ENCODE results near the gene IGFBP3.

IGFBP3 gene

DNA sequence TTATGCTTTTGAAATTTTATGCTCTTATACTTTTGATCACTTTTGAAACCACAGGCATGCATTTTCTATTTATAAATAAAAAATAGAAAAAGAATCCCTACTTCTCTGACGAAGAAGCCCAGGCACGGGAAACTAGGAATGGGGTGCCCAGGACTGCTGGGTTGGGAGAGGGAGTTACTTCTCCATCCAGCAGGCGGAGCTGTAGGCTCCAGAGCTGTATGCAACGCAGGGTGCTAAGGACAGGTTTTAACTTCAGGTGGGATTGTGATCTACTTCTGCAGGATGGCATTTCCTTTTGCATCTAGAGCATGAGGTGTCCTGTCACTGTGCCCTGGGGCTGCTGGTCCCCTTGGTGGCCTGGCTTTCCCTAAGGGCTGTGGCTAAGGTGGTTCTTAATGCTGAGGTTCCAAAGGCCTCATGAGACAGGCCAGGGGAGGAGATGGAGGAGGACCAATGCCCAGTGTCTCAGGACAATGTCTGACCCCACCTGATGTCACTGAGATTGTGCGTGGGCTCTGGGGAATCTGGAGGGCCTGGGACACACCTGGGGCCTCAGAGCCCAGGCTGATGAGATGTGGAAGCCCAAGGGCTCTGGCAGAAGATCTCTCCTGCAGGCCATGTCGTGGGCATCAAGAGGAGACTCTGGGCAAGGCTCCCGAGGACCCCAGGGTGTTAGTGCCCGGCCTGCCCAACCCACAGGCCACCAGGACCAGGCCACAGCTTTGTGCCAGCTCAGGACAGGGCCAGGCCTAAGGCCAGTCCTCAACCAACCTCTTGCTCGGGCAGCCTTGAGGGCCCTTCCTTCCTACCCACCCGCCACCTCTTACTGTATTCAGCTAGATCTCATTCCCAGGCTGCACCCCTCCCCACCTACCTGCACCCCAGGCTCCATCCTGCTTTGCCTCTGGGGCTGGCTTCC lies 48.7 kb downstream of the IGFBP3 start:
- Histone ChIP-seq H3K4me1 (ENCODE audit: insufficient read depth, low read length) (no peaks in the 10 kb centered on the region), H3K9me3 (ENCODE audit: low read length) (no peaks in the 10 kb centered on the region), H3K4me3 (ENCODE audit: low read length) (no peak overlapping the region), H3K27me3 (ENCODE audit: insufficient read depth, low read length) (no peaks in the 10 kb centered on the region), H3K36me3 (ENCODE audit: insufficient read depth, low read length) (no peaks in the 10 kb centered on the region), H2AFZ (ENCODE audit: low read depth, low read length) (no peak overlapping the region)

DNA sequence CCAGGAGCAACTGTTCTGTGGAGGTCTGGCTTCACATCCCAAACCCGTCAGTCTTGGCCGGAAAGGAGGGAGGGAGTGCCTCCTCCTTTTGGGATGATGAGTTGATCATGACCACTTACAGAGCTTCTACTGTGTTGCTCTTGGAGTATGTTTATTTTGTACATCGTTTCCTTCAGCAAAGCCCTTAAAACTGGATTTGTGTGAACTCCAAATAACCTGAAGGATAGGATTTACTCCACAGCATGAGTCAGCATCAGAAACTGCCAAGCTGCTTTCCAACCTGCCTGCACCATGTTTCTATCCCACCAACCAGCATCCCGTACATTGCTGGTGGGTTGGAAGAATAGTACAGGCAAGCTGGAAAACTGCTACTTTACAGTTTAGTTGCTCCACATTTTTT lies 51.6 kb downstream of the IGFBP3 start:
- no peak overlapping the region for H2AFZ ChIP-seq (ENCODE audit: low read depth, low read length)
- H3K27me3 ChIP-seq (ENCODE audit: insufficient read depth, low read length), result no peaks in the 10 kb centered on the region
- no peaks in the 10 kb centered on the region for H3K4me1 ChIP-seq (ENCODE audit: insufficient read depth, low read length)
- no peaks in the 10 kb centered on the region for H3K9me3 ChIP-seq (ENCODE audit: low read length)
- H3K4me3 ChIP-seq (ENCODE audit: low read length), result no peak overlapping the region
- no peaks in the 10 kb centered on the region for H3K36me3 ChIP-seq (ENCODE audit: insufficient read depth, low read length)

DNA sequence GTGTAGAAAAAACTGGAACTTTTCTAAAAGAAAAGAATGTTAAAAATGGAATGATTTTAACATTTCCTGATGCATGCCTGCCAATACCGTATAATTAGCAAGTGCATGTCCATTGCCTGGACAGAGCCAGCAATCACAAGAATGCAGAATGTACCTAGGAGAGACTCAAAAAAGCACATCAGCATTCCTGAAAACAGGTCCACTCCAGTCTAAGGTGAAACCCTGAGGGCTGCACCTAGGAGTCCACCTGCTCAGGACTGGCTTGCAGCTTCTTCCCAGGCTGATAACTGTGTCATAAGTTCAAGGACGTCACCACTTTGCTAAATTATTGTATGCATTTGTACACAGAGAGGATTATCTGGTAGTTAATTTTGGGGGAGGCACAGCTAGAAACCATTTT lies 53.6 kb downstream of the IGFBP3 start:
- no peaks in the 10 kb centered on the region for H3K9me3 ChIP-seq (ENCODE audit: low read length)
- H2AFZ ChIP-seq (ENCODE audit: low read depth, low read length), result no peak overlapping the region
- H3K27me3 ChIP-seq (ENCODE audit: insufficient read depth, low read length), result no peaks in the 10 kb centered on the region
- no peak overlapping the region for H3K4me3 ChIP-seq (ENCODE audit: low read length)
- no peaks in the 10 kb centered on the region for H3K4me1 ChIP-seq (ENCODE audit: insufficient read depth, low read length)
- no peaks in the 10 kb centered on the region for H3K36me3 ChIP-seq (ENCODE audit: insufficient read depth, low read length)

- no peaks in the 10 kb centered on the region for H3K27me3 ChIP-seq (ENCODE audit: insufficient read depth, low read length)
- no peak overlapping the region for H2AFZ ChIP-seq (ENCODE audit: low read depth, low read length)
- no peaks in the 10 kb centered on the region for H3K36me3 ChIP-seq (ENCODE audit: insufficient read depth, low read length)
- H3K4me1 ChIP-seq (ENCODE audit: insufficient read depth, low read length), result no peaks in the 10 kb centered on the region
- H3K4me3 ChIP-seq (ENCODE audit: low read length), result no peak overlapping the region
- H3K9me3 ChIP-seq (ENCODE audit: low read length), result no peaks in the 10 kb centered on the region
Measured at GRCh38 chr7:45865594-45866410, 55.3 kb downstream of the IGFBP3 start.

DNA sequence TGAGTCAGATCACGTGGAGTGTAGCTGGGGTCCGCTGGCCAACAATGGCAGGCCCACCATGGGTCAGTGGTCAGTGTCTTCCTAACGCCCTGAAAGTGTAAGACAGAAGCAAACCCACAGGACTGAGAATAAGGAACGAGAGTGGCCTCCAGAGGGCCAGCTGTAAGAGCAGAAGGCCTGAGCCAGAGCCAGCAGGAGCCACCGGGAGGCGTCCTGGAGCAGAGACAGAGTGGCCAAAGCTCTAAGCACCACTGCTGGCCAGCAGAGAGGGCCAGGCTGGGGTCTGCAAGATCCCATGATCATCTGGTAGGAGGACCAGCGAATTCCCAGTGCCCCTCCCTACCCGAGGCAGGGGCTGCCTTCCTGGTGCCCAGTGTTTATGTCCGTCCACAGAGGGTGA lies 57.4 kb downstream of the IGFBP3 start:
- H3K36me3 ChIP-seq (ENCODE audit: insufficient read depth, low read length), result no peaks in the 10 kb centered on the region
- no peaks in the 10 kb centered on the region for H3K9me3 ChIP-seq (ENCODE audit: low read length)
- no peaks in the 10 kb centered on the region for H3K4me1 ChIP-seq (ENCODE audit: insufficient read depth, low read length)
- no peak overlapping the region for H2AFZ ChIP-seq (ENCODE audit: low read depth, low read length)
- H3K4me3 ChIP-seq (ENCODE audit: low read length), result no peak overlapping the region
- H3K27me3 ChIP-seq (ENCODE audit: insufficient read depth, low read length), result no peaks in the 10 kb centered on the region
